ENCODE measurements around the gene AP2S1. TPM values are rescaled to one million over a fixed set of nuclear protein-coding genes. Genes with fewer than 3 reads are reported as not detected.

AP2S1 gene
- total and polyA plus RNA-seq, 2 experiments from 2014 or later: 140 to 299 TPM

GRCh38 chr19:46860125-46860845 is 9.6 kb upstream of the AP2S1 start:
- peaks cover 56% of the 10 kb centered on the region for H3K79me2 ChIP-seq (replicated peaks; ENCODE audit: insufficient read depth)
- peaks cover 19% of the 10 kb centered on the region for H3K4me1 Mint-ChIP-seq
- H3K4me3 Mint-ChIP-seq: peak overlapping the region; percentile 77
- H3K4me2 ChIP-seq: peak overlapping the region; percentile 87
- peaks cover 3% of the 10 kb centered on the region; the same call in 1 of the 2 replicates for H3K27me3 ChIP-seq (ENCODE audit: insufficient read depth)
- ATAC-seq (peak; percentile 70), DNase-seq (ENCODE audit: low spot score) (peak; percentile 99)
- H3K9me2 ChIP-seq (ENCODE audit: insufficient read depth): no peaks in the 10 kb centered on the region
- H3K36me3 ChIP-seq (ENCODE audit: insufficient read depth): no peaks in the 10 kb centered on the region
- H2AFZ ChIP-seq: no peak overlapping the region
- H3K4me1 ChIP-seq (ENCODE audit: insufficient read depth): peaks cover 40% of the 10 kb centered on the region
- peak overlapping the region; percentile 97 for H3K27ac ChIP-seq (ENCODE audit: low read depth)
- TF ChIP-seq ZNF114 (CRISPR knock-in tag; IDR thresholded peaks at IDR 0.05) (no peak), POLR2AphosphoS5 (IDR thresholded peaks at IDR 0.05; ENCODE audit: low read depth) (peak; percentile 88), CREB1 (CRISPR knock-in tag; IDR thresholded peaks at IDR 0.05; ENCODE audit: low read depth) (peak; percentile 59; the same call in 1 of the 2 replicates)
- 0 out of 3 replicates have a peak, but pooled peaks cover 1% of the 10 kb centered on the region for H3K36me3 Mint-ChIP-seq (ENCODE audit: low read depth)
- H3K27me3 Mint-ChIP-seq (ENCODE audit: insufficient read depth, low read depth, poor library complexity): peaks cover 14% of the 10 kb centered on the region
- H3F3A ChIP-seq (replicated peaks; ENCODE audit: low read depth): peaks cover 38% of the 10 kb centered on the region
- peak overlapping the region; percentile 96 for H3K27ac Mint-ChIP-seq
- H3K9me3 Mint-ChIP-seq: no peaks in the 10 kb centered on the region; the same call in 2 of the 3 replicates
- peaks cover 22% of the 10 kb centered on the region for H4K20me1 ChIP-seq (replicated peaks; ENCODE audit: insufficient read depth)
- H3K4me3 ChIP-seq: peak overlapping the region; percentile 95

GRCh38 chr19:46859637-46860124 is 9.0 kb upstream of the AP2S1 start:
- Mint-ChIP-seq H3K9me3 (no peaks in the 10 kb centered on the region; the same call in 1 of the 3 replicates), H3K4me1 (peaks cover 19% of the 10 kb centered on the region), H3K4me3 (peak overlapping the region; percentile 77), H3K27ac (peak overlapping the region; percentile 96), H3K36me3 (ENCODE audit: low read depth) (no peaks in the 10 kb centered on the region), H3K27me3 (ENCODE audit: insufficient read depth, low read depth, poor library complexity) (peaks cover 15% of the 10 kb centered on the region)
- H3K4me1 ChIP-seq (ENCODE audit: insufficient read depth): peaks cover 34% of the 10 kb centered on the region
- H3K4me3 ChIP-seq: peak overlapping the region; percentile 95
- H3K27ac ChIP-seq (ENCODE audit: low read depth): peak overlapping the region; percentile 96
- ATAC-seq (peak; percentile 3), DNase-seq (ENCODE audit: low spot score) (no peak)
- peaks cover 36% of the 10 kb centered on the region for H3F3A ChIP-seq (replicated peaks; ENCODE audit: low read depth)
- peak overlapping the region; percentile 75 for H3K4me2 ChIP-seq
- TF ChIP-seq POLR2AphosphoS5 (IDR thresholded peaks at IDR 0.05; ENCODE audit: low read depth): peak; percentile 69
- TF ChIP-seq ZNF114 (CRISPR knock-in tag; IDR thresholded peaks at IDR 0.05): no peak
- peaks cover 6% of the 10 kb centered on the region; the same call in 1 of the 2 replicates for H3K27me3 ChIP-seq (ENCODE audit: insufficient read depth)
- H2AFZ ChIP-seq: no peak overlapping the region; the same call in 1 of the 2 replicates
- H3K9me2 ChIP-seq (ENCODE audit: insufficient read depth): no peaks in the 10 kb centered on the region
- peaks cover 16% of the 10 kb centered on the region for H4K20me1 ChIP-seq (replicated peaks; ENCODE audit: insufficient read depth)
- no peaks in the 10 kb centered on the region for H3K36me3 ChIP-seq (ENCODE audit: insufficient read depth)
- H3K79me2 ChIP-seq (replicated peaks; ENCODE audit: insufficient read depth): peaks cover 50% of the 10 kb centered on the region

GRCh38 chr19:46856062-46857022 is 5.7 kb upstream of the AP2S1 start:
- H3K27me3 Mint-ChIP-seq (ENCODE audit: insufficient read depth, low read depth, poor library complexity): peaks cover 17% of the 10 kb centered on the region
- no peaks in the 10 kb centered on the region for H3K36me3 Mint-ChIP-seq (ENCODE audit: low read depth)
- ATAC-seq (peak; percentile 72), DNase-seq (ENCODE audit: low spot score) (peak; percentile 99)
- H3K79me2 ChIP-seq (replicated peaks; ENCODE audit: insufficient read depth): peaks cover 17% of the 10 kb centered on the region
- peaks cover 14% of the 10 kb centered on the region; the same call in 1 of the 2 replicates for H3K4me1 ChIP-seq (ENCODE audit: insufficient read depth)
- peak overlapping the region; percentile 52 for H3K4me3 ChIP-seq
- H3K4me1 Mint-ChIP-seq: peaks cover 19% of the 10 kb centered on the region; the same call in 2 of the 3 replicates
- H3K27ac Mint-ChIP-seq: peak overlapping the region; percentile 88
- peak overlapping the region; percentile 91 for H3K27ac ChIP-seq (ENCODE audit: low read depth)
- peak overlapping the region; percentile 58 for H3K4me3 Mint-ChIP-seq
- H3K36me3 ChIP-seq (ENCODE audit: insufficient read depth): no peaks in the 10 kb centered on the region
- H3K9me2 ChIP-seq (ENCODE audit: insufficient read depth): no peaks in the 10 kb centered on the region
- peak overlapping the region; percentile 76 for H3K4me2 ChIP-seq
- H3K27me3 ChIP-seq (ENCODE audit: insufficient read depth): peaks cover 6% of the 10 kb centered on the region; the same call in 1 of the 2 replicates
- peaks cover 5% of the 10 kb centered on the region; the same call in 2 of the 3 replicates for H3K9me3 Mint-ChIP-seq
- peaks cover 25% of the 10 kb centered on the region for H3F3A ChIP-seq (replicated peaks; ENCODE audit: low read depth)
- H2AFZ ChIP-seq: peak overlapping the region; percentile 52
- no peaks in the 10 kb centered on the region for H4K20me1 ChIP-seq (replicated peaks; ENCODE audit: insufficient read depth)
- TF ChIP-seq EZH2 (IDR thresholded peaks at IDR 0.05; ENCODE audit: low read depth, unreplicated experiment) (no peak), CREB1 (CRISPR knock-in tag; IDR thresholded peaks at IDR 0.05; ENCODE audit: low read depth) (peak; percentile 68), ZNF462 (CRISPR knock-in tag; IDR thresholded peaks at IDR 0.05) (no peak), POLR2AphosphoS5 (IDR thresholded peaks at IDR 0.05; ENCODE audit: low read depth) (peak; percentile 43; the same call in 1 of the 2 replicates)

Data from GM23338 (cell line).